ENCODE data around the gene ZNRD2. TPM values are rescaled to one million over a fixed set of nuclear protein-coding genes. Genes with fewer than 3 reads are reported as not detected.

ZNRD2 gene
- total RNA-seq, 1 donor from 2014 or later, result 68.5 TPM

DNA sequence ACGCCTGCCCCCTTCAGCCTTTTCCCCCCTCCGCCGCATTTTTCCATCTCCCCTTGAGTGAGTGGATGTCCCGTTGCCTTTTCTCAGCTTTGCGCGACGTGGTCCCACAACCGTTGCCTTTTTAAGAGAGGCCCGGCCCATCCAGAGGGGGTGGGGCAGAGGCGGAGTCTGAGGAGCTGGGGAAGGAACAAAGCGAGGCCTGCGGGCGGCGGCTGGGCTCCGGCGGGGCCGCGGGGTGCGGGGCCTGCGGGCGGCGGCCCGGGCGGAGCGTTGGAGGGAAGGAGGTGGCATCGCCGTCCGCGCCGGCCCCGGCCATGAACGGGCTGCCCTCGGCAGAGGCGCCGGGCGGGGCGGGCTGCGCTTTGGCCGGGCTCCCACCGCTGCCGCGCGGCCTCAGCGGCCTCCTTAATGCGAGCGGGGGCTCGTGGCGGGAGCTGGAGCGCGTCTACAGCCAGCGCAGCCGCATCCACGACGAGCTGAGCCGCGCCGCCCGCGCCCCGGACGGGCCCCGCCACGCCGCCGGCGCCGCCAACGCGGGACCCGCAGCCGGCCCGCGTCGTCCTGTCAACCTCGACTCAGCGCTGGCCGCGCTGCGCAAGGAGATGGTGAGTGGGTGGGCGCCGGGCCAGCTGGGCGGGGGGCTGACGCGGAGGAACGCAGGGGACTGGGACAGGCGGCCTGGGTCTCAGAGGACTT, 2.2 kb downstream of the ZNRD2 start, which contains the start of gene FAM89B:
TSS of gene FAM89B (plus strand) at position 183 of the 696 bp plus-strand sequence. CDS start at position 315, 132 bp downstream.
- no peaks in the 10 kb centered on the region for H3K36me3 ChIP-seq
- intact Hi-C loops (cut with DNase I), result loop anchor here (5.0 kb wide), 1 partner anchor 40 kb away; the partner anchor contains the start of gene MAP3K11
- peak within 1 kb of the TSS; percentile 81 to 98 for H3K4me3 ChIP-seq
- DNase-seq (ENCODE audit: extremely low spot score in 2 of 2), result no peak
- H3K27ac ChIP-seq, result peak within 1 kb of the TSS; percentile 93
- TF ChIP-seq POLR2A (IDR thresholded peaks at IDR 0.05), result peak in 1 of 2 donors; percentile 77
- peak; percentile 50 to 64 for TF ChIP-seq POLR2AphosphoS5 (IDR thresholded peaks at IDR 0.05; ENCODE audit: insufficient read depth in 1 of 2, low read depth in 1 of 2)
- TF ChIP-seq, protein P1, sequence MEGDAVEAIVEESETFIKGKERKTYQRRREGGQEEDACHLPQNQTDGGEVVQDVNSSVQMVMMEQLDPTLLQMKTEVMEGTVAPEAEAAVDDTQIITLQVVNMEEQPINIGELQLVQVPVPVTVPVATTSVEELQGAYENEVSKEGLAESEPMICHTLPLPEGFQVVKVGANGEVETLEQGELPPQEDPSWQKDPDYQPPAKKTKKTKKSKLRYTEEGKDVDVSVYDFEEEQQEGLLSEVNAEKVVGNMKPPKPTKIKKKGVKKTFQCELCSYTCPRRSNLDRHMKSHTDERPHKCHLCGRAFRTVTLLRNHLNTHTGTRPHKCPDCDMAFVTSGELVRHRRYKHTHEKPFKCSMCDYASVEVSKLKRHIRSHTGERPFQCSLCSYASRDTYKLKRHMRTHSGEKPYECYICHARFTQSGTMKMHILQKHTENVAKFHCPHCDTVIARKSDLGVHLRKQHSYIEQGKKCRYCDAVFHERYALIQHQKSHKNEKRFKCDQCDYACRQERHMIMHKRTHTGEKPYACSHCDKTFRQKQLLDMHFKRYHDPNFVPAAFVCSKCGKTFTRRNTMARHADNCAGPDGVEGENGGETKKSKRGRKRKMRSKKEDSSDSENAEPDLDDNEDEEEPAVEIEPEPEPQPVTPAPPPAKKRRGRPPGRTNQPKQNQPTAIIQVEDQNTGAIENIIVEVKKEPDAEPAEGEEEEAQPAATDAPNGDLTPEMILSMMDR (IDR thresholded peaks at IDR 0.05), result no peak
- no peaks in the 10 kb centered on the region for H3K9me3 ChIP-seq
- peaks cover 81% of the 10 kb centered on the region for H3K4me1 ChIP-seq
- no peaks in the 10 kb centered on the region for H3K27me3 ChIP-seq

DNA sequence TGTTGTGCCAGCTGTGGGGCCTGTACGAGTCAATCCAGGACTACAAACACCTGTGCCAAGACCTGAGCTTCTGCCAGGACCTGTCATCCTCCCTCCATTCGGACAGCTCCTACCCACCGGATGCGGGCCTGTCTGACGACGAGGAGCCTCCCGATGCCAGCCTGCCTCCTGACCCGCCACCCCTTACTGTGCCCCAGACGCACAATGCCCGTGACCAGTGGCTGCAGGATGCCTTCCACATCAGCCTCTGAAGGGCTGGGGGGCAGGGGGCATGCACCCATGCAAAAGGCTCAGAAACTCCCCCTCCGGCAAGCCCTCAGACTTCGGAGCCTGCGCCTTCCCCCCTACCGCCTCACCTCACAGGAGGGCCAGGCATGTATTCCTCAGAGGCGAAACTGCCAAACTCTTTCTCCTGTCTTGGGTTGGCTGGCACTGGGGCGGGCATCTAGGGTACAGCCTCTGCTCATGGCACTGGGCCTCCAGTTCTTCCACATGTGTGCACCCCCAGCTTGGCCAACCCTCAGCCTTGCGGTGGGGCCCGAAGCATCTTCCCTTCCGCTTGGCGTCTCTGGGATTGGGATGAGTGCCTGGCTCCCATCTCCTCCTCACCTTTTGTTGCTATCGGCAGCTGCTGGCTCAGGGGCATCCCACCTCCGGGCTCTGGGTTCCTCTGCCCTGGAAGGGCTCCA, 3.3 kb downstream of the ZNRD2 start:
- intact Hi-C loops (cut with DNase I), result loop anchor here (5.0 kb wide), 1 partner anchor 39 kb away; the partner anchor contains the start of gene MAP3K11
- no peaks in the 10 kb centered on the region for H3K27me3 ChIP-seq
- TF ChIP-seq POLR2A (IDR thresholded peaks at IDR 0.05) (no peak), POLR2AphosphoS5 (IDR thresholded peaks at IDR 0.05; ENCODE audit: insufficient read depth in 1 of 2, low read depth in 1 of 2) (no peak)
- TF ChIP-seq, protein P1 (IDR thresholded peaks at IDR 0.05), result no peak
- no peak for DNase-seq (ENCODE audit: extremely low spot score in 2 of 2)
- peak overlapping the region; percentile 81 to 98 for H3K4me3 ChIP-seq
- H3K9me3 ChIP-seq, result no peaks in the 10 kb centered on the region
- peak overlapping the region; percentile 93 for H3K27ac ChIP-seq
- H3K36me3 ChIP-seq, result no peaks in the 10 kb centered on the region
- peaks cover 81% of the 10 kb centered on the region for H3K4me1 ChIP-seq

DNA sequence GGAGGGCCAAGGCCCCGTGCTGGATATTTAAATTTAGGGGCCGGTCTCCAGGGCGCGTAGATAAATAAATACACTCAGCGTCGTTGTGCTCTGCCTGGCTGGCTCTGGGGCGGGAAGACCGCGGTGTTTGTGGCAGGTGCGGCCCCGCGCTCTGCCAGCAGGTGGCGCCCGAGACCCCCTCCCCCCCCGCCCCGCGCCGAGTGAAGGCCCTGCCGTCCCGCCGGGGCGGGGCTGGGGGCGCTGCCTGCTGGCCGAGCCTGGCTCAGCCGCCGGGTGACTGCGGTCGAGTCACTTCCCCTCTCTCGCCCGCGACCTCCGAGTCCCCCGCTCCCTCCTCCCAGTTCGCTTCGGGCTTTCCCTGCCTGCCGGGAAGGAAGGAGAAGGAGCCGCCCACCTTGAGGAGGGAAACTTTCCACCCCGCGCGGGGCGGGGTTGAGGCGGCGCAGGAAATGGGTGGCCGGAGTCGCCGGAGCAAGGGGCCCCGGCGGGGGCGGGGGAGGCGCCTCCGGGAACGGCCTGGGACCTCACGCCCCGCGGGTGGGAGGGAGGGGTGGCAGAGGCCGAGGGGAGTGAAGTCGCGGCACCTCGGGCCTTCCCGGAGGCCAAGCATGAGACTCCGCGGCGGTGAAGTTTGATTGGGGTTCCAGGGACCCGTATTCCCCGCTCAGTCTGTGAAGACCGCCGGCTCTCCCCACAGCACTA, 4.0 kb downstream of the ZNRD2 start:
- Histone ChIP-seq H3K4me3 (peak overlapping the region; percentile 81 to 98), H3K27ac (peak overlapping the region; percentile 93), H3K9me3 (no peaks in the 10 kb centered on the region), H3K4me1 (peaks cover 80% of the 10 kb centered on the region), H3K36me3 (peaks cover 0 to 2% of the 10 kb centered on the region in 2 donors), H3K27me3 (no peaks in the 10 kb centered on the region)
- DNase-seq (ENCODE audit: extremely low spot score in 2 of 2), result no peak
- TF ChIP-seq, protein P1 (IDR thresholded peaks at IDR 0.05), result peak; percentile 76 to 92 (median 84)
- TF ChIP-seq POLR2A (IDR thresholded peaks at IDR 0.05), result no peak
- TF ChIP-seq POLR2AphosphoS5 (IDR thresholded peaks at IDR 0.05; ENCODE audit: insufficient read depth in 1 of 2, low read depth in 1 of 2), result peak; percentile 65 to 84
- intact Hi-C loops (cut with DNase I), result loop anchor here (5.0 kb wide), 1 partner anchor 38 kb away; the partner anchor contains the start of gene MAP3K11

DNA sequence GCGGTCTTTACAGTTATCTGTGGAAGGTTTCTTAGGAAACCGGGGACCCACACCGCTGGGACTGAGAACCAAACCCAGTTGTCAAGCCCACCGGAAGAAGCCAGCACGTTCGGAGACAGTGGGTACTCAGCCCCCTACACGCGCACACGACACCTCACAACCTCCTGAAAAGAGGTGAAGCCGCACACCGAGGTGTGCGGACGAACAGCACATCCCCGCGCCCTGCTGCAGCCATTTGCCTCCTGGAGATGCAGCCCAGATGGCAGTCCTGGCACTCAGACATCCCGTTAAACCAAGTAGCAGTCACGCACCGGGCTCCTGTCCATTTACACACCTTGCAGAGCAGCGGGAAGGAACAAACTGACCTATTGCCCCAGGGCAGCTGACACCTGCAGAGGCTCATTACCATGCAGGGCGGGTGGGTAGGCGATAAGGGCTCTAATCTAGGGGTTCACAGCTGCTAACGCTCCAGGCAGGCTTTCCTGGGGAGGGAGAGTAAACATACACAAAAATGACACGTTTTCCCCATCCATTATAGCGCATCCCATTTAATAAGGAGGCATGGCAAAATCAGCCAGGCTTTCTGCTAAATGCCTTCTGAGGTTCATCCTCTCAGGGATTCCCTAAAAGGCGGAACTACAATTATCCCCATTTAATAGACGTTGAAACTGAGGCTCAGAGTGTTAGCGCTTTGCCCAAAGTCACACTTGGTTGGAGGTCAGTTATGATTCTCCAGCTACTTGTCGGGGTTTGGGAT, 4.7 kb downstream of the ZNRD2 start:
- Histone ChIP-seq H3K4me1 (peaks cover 75% of the 10 kb centered on the region), H3K27me3 (no peaks in the 10 kb centered on the region), H3K36me3 (peaks cover 0 to 8% of the 10 kb centered on the region in 2 donors), H3K4me3 (peak overlapping the region; percentile 81 to 98), H3K9me3 (no peaks in the 10 kb centered on the region), H3K27ac (peak overlapping the region; percentile 93)
- intact Hi-C loops (cut with DNase I), result loop anchor here (5.0 kb wide), 1 partner anchor 37 kb away; the partner anchor contains the start of gene MAP3K11
- no peak for DNase-seq (ENCODE audit: extremely low spot score in 2 of 2)
- TF ChIP-seq, protein P1 (IDR thresholded peaks at IDR 0.05), result no peak
- TF ChIP-seq POLR2AphosphoS5 (IDR thresholded peaks at IDR 0.05; ENCODE audit: insufficient read depth in 1 of 2, low read depth in 1 of 2) (no peak), POLR2A (IDR thresholded peaks at IDR 0.05) (no peak)

All from vagina (tissue), 2 donors.